HG03095 (cell line): Measurements from ENCODE around the gene CFAP99.
"Not testable (repeated sequence)": the region's sequence is repeated elsewhere in the genome, so short reads cannot be mapped to it uniquely, and the experiment has no call there.

Source experiments
- ATAC-seq: cut with Tn5 transposase; IDR thresholded peaks from one replicate; pipeline ENCODE4 v1.9.1; 2021; ENCODE audit warnings: moderate library complexity; ENCODE audit not compliant: unreplicated experiment

The CFAP99 gene

GRCh38 chr4:2465032-2465431, 46.3 kb downstream of the CFAP99 start:
- ATAC-seq = no peak

GRCh38 chr4:2465544-2465943, 46.8 kb downstream of the CFAP99 start:
- ATAC-seq = not testable (repeated sequence)

- peak; percentile 75 for ATAC-seq
These were observed 49.9 kb downstream of the CFAP99 start, which contains the start of gene RNF4 for GRCh38 chr4:2468456-2469191. Gene RNF4, plus strand, starts transcription at chr4:2469106. Its CDS starts 21,388 bp downstream, at chr4:2490494.

GRCh38 chr4:2469192-2469984, 50.6 kb downstream of the CFAP99 start:
- ATAC-seq = peak; percentile 45

GRCh38 chr4:2470791-2471190, 52.0 kb downstream of the CFAP99 start:
- ATAC-seq = no peak

GRCh38 chr4:2472187-2472586, 53.4 kb downstream of the CFAP99 start:
- no peak for ATAC-seq

- no peak for ATAC-seq
These were observed 59.5 kb downstream of the CFAP99 start for GRCh38 chr4:2478229-2478628.

GRCh38 chr4:2480649-2481048, 61.9 kb downstream of the CFAP99 start:
- no peak for ATAC-seq

- ATAC-seq = no peak
These were observed 63.4 kb downstream of the CFAP99 start for GRCh38 chr4:2482192-2482591.

- peak; percentile 48 for ATAC-seq
These were observed 63.9 kb downstream of the CFAP99 start for GRCh38 chr4:2482693-2483092.

- no peak for ATAC-seq
These were observed 64.5 kb downstream of the CFAP99 start for GRCh38 chr4:2483237-2483636.

GRCh38 chr4:2484185-2484584, 65.4 kb downstream of the CFAP99 start:
- ATAC-seq = no peak

- ATAC-seq = peak; percentile 65
These were observed 66.2 kb downstream of the CFAP99 start for GRCh38 chr4:2484993-2485392.

GRCh38 chr4:2485956-2486355, 67.2 kb downstream of the CFAP99 start:
- no peak for ATAC-seq

- ATAC-seq = no peak
These were observed 68.2 kb downstream of the CFAP99 start for GRCh38 chr4:2486981-2487380.

- ATAC-seq = peak; percentile 54
These were observed 68.9 kb downstream of the CFAP99 start for GRCh38 chr4:2487632-2488031.

- no peak for ATAC-seq
These were observed 70.5 kb downstream of the CFAP99 start for GRCh38 chr4:2489081-2489805.

GRCh38 chr4:2489841-2490552, 71.2 kb downstream of the CFAP99 start:
- no peak for ATAC-seq

GRCh38 chr4:2492970-2493369, 74.2 kb downstream of the CFAP99 start:
- ATAC-seq = no peak

GRCh38 chr4:2494992-2495391, 76.2 kb downstream of the CFAP99 start:
- no peak for ATAC-seq

GRCh38 chr4:2497324-2497723, 78.6 kb downstream of the CFAP99 start:
- no peak for ATAC-seq
